BE2C (cell line): ENCODE results near the gene B3GALT4.
"Not testable (repeated sequence)": the region's sequence is repeated elsewhere in the genome, so short reads cannot be mapped to it uniquely, and the experiment has no call there.

Experiments used
- DNase-seq: peaks from one replicate; pipeline ENCODE4 v3.0.0-alpha.2; 2020
- H3K27me3 ChIP-seq: fragments of 250-450 bp; sonication (Bioruptor Pico); 2 replicates; pipeline ENCODE4 v1.5.1; 2020; ENCODE audit warnings: mild to moderate bottlenecking
- H3K36me3 ChIP-seq: fragments of 250-450 bp; sonication (Bioruptor Pico); 2 replicates; pipeline ENCODE4 v1.5.1; 2020; ENCODE audit warnings: mild to moderate bottlenecking
- H3K4me1 ChIP-seq: fragments of 250-450 bp; sonication (Bioruptor Pico); 2 replicates; pipeline ENCODE4 v1.5.1; 2020
- H3K4me3 ChIP-seq: 2 replicates; pipeline ENCODE4 v1.5.1; 2011; ENCODE audit warnings: low read depth, low read length
- H3K9me3 ChIP-seq: fragments of 250-450 bp; sonication (Bioruptor Pico); 2 replicates; pipeline ENCODE4 v1.5.1; 2020
- TF ChIP-seq, protein P1 (sequence below): IDR thresholded peaks from 2 replicates; pipeline ENCODE4 v1.5.1; 2012; ENCODE audit warnings: mild to moderate bottlenecking, low read depth, low read length

B3GALT4 gene

DNA sequence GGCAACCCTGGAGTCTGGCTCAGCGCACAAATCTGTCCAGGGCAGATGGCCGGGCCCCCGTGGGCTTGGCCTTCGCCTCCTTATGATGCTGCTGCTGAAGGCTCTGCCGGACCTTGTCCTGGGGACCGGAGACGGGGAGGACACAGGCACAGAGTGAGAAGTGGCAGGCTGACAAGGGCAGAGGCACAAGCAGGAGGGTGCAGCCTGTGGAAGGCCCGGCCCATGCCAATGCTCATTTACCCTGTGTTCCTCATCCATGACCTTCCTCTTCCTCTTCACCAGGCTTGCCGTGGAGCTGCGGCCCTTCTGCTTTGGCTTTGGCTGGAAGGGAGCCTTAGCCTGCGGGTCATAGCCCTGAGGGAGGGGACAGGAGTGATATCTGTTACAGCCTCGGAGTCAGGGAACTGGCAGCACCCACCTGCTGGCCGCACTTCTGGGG lies 2.4 kb downstream of the B3GALT4 start:
- TF ChIP-seq, protein P1, sequence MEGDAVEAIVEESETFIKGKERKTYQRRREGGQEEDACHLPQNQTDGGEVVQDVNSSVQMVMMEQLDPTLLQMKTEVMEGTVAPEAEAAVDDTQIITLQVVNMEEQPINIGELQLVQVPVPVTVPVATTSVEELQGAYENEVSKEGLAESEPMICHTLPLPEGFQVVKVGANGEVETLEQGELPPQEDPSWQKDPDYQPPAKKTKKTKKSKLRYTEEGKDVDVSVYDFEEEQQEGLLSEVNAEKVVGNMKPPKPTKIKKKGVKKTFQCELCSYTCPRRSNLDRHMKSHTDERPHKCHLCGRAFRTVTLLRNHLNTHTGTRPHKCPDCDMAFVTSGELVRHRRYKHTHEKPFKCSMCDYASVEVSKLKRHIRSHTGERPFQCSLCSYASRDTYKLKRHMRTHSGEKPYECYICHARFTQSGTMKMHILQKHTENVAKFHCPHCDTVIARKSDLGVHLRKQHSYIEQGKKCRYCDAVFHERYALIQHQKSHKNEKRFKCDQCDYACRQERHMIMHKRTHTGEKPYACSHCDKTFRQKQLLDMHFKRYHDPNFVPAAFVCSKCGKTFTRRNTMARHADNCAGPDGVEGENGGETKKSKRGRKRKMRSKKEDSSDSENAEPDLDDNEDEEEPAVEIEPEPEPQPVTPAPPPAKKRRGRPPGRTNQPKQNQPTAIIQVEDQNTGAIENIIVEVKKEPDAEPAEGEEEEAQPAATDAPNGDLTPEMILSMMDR: no peak
- Histone ChIP-seq H3K9me3 (no peaks in the 10 kb centered on the region), H3K27me3 (no peaks in the 10 kb centered on the region), H3K4me3 (no peak overlapping the region), H3K4me1 (no peaks in the 10 kb centered on the region), H3K36me3 (peaks cover 68% of the 10 kb centered on the region)
- DNase-seq: no peak

DNA sequence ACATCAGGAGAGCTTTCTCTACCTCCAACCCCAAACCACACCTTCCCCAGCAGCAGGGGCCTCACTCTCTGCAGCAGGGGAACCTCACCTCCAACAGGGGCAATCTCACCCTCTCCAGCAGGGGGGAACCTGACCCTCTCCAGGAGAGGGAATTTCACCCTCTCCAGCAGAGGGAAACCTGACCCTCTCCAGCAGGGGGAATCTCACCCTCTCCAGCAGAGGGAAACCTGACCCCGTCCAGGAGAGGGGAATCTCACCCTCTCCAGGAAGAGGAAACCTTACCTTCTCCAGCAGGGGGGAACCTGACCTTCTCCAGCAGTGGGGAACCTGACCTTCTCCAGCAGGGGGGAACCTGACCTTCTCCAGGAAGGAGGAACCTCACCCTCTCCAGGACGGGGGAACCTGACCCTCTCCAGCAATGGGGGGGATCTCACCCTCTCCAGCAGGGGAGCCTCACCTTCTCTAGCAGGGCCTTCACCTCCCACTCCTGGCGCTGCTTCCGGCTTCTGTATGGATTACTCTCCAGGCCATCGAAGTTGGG lies 3.1 kb downstream of the B3GALT4 start:
- no peak overlapping the region for H3K4me3 ChIP-seq
- TF ChIP-seq, protein P1: peak; percentile 94
- DNase-seq: peak; percentile 68
- no peaks in the 10 kb centered on the region for H3K4me1 ChIP-seq
- peaks cover 61% of the 10 kb centered on the region for H3K36me3 ChIP-seq
- H3K27me3 ChIP-seq: no peaks in the 10 kb centered on the region
- no peaks in the 10 kb centered on the region for H3K9me3 ChIP-seq

DNA sequence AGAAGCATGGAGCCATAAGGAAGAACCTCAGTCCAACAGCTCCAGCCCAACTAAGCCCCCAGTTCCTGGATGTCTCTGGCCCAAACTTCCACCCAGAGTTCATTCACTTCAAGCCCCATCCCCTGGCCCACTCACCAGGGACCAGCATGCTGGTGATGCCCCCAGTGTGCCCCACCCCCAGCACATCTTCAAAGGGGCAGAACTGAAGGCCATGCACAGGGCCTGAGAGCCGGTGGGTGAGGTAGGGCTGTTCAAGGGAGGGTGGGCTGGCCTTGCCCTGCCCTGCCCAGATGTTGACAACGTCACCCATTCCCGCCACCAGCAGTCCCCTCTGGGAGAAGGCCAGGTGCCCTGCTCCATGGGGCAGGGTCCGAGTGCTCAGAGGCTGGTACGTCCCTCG lies 3.6 kb downstream of the B3GALT4 start:
- TF ChIP-seq, protein P1: no peak
- no peaks in the 10 kb centered on the region for H3K27me3 ChIP-seq
- H3K4me1 ChIP-seq: no peaks in the 10 kb centered on the region
- no peaks in the 10 kb centered on the region for H3K9me3 ChIP-seq
- no peak overlapping the region for H3K4me3 ChIP-seq
- no peak for DNase-seq
- H3K36me3 ChIP-seq: peaks cover 59% of the 10 kb centered on the region

DNA sequence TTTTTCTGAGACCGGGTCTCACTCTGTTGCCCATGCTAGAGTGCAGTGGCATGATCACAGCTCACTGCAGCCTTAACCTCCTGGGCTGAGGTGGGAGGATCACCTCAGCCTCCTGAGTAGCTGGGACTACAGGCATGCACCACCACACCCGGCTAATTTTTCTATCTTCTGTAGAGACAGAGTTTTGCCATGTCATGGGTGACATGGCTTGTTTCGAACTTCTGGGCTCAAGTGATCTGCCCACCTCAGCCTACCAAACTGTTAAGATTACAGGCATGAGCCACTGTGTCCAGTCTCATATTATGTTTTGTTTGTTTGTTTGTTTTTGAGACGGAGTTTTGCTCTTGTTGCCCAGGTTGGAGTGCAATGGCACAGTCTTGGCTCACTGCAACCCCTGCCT lies 8.3 kb downstream of the B3GALT4 start:
- H3K27me3 ChIP-seq, DNase-seq, H3K4me3 ChIP-seq, H3K9me3 ChIP-seq, H3K4me1 ChIP-seq: not testable (repeated sequence)
- H3K36me3 ChIP-seq: peaks cover 42% of the 10 kb centered on the region

DNA sequence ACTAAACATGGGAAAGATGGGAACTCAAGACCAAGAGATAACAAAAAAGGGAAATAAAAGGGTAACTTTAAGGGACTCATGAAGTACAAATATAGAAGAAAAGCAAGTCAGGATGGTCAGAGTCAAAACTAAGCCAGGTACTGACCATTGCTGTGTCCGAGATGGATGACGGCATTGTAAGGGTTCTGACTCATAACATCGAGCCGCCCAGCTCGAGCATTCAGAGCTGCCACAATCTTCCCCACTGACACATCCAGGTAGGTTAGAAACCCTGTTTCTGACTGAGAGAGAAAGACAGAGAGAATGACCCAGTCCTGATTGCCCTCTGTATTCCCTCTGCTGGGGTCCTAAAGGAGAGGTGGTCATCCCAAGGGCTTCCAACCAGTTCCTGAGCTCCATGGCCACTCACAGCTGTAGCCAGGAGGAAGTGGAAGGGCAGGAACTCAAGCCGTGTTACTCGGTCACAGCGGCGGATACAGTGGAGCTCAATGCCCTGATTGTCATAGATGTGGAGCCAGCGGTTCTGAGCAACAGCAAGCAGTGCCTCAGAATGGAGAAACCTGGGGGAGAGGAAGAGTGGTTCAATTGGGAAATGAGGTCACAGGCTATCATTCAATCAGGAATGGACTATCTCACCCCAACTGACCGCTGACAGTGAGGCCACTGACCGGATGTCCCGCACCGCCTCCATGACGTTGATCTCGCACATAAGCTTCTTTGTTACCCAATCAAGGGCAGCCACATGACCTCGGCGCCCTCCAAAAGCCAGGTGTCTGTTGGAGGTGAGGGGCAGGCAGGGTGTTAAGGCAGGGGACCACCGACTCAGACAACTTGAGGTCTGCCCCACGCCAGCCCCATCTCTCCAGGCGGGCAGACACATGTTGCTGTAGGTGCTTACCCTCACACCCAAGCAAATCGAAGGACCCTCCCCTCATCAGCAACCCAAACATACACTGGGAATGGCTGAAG lies 10.3 kb downstream of the B3GALT4 start:
- Histone ChIP-seq H3K36me3 (peaks cover 48% of the 10 kb centered on the region), H3K4me3 (no peak overlapping the region; the same call in 1 of the 2 replicates)
- DNase-seq: no peak

DNA sequence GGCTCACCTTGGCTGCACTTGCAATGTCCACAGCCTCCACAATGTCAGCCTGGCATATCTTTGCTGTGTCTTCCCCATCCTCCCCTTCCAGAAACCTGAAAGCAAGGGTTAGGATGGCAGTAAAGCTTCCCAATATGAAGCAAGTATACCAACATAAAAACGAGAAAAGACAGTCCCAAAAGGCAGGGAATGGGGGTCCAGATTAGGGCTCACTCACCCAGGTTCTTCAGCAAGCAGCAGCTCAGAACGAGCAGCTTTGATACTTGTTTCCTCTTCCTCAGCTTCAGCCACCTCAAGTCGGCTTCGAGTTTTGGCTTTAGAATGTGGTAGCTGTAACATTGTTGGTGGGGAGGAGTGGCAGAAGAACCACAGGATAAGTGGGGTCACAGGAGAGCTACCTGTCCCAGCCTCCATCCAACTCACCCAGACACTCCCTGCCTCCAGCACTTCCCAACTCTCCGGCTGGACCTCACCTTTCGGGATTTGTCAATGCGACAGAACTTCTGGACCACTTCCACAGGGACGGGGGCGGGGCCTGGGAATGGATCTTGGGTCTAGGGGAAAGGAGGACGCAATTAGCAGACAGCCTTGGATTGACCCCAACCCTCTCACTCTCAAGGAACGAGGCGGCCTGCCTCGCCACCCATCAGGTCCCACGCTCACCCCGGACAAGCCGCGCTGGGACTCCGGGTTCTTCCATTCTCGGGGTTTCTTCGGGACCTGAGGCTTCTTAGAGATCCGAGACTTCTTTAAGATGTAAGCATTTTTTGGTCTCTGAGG lies 11.4 kb downstream of the B3GALT4 start:
- peaks cover 43% of the 10 kb centered on the region for H3K36me3 ChIP-seq
- peak overlapping the region; percentile 100 for H3K4me3 ChIP-seq
- TF ChIP-seq, protein P1: no peak
- H3K4me1 ChIP-seq: no peaks in the 10 kb centered on the region; the same call in 1 of the 2 replicates
- H3K9me3 ChIP-seq: no peaks in the 10 kb centered on the region
- H3K27me3 ChIP-seq: no peaks in the 10 kb centered on the region
- DNase-seq: no peak

More for the DNA sequence above, 10.3 kb downstream of the B3GALT4 start:
- Histone ChIP-seq H3K9me3 (no peaks in the 10 kb centered on the region), H3K27me3 (no peaks in the 10 kb centered on the region), H3K4me1 (no peaks in the 10 kb centered on the region; the same call in 1 of the 2 replicates)
- TF ChIP-seq, protein P1: no peak
